HCT116 (cell line): ENCODE data around the gene NLRP4. TPM values are rescaled to one million over a fixed set of nuclear protein-coding genes. Genes with fewer than 3 reads are reported as not detected.

Experiments
- ATAC-seq: fragments of 200-7000 bp; cut with Tn5 transposase; 2 replicates; pipeline ENCODE4 v1.9.1; 2020; ENCODE audit warnings: mild to moderate bottlenecking, moderate library complexity
- BruUV-seq: library from RNA; stranded (reverse); fragments of 400-500 nt; replicated peaks from 2 replicates; lab custom pipeline; 2021; lab: Mats Ljungman, UMichigan
- CTCF ChIA-PET: fragments of 300-600 bp; sonication (Branson Sonifier 250); formaldehyde crosslinking; loops from one replicate; lab custom pipeline; 2021; ENCODE audit warnings: antibody characterized with exemption; lab: Charles Lee
- POLR2A ChIA-PET: fragments of 300-600, 350-600 bp; sonication (Branson Sonifier 250); formaldehyde crosslinking; loops from one replicate; lab custom pipeline; 2021; ENCODE audit warnings: antibody characterized with exemption; lab: Charles Lee
- RAD21 ChIA-PET, 2 experiments: fragments of 300-600 bp; sonication (Branson Sonifier 250); formaldehyde crosslinking; loops; one replicate each; lab custom pipeline; 2023; ENCODE audit warnings: low total read pairs in 2 of 2; ENCODE audit not compliant: uncharacterized antibody in 2 of 2, unreplicated experiment in 2 of 2, low non-redundant PET in 1 of 2; lab: Charles Lee
- DNase-seq: peaks from one replicate; pipeline ENCODE4 v3.0.0-alpha.2; 2010; ENCODE audit warnings: low read depth, low spot score
- H2AFZ ChIP-seq: fragments of 200-600 bp; shearing (Covaris generic), sonication (generic); 2 replicates; pipeline ENCODE4 v1.6.1; 2017; ENCODE audit warnings: low read depth, mixed run types, mixed read lengths, antibody characterized with exemption, low read length; ENCODE audit not compliant: poor library complexity, severe bottlenecking
- H3K27ac ChIP-seq: 2 replicates; pipeline ENCODE4 v1.5.1; 2012; ENCODE audit warnings: low read depth, low read length
- H3K27me3 ChIP-seq: fragments of 200-600 bp; sonication (generic); 2 replicates; pipeline ENCODE4 v1.6.1; 2016; ENCODE audit warnings: mixed run types, low read length, mixed read lengths; ENCODE audit not compliant: insufficient read depth
- H3K36me3 ChIP-seq, 2 experiments: fragments of 200-500 bp in 1 of 2; fragments of 200-600 bp in 1 of 2; sonication (Bioruptor generic) in 1 of 2; sonication (generic) in 1 of 2; 2 replicates each; pipeline versions ENCODE4 v1.5.1 to v1.6.1; 2014 to 2016; ENCODE audit warnings: low read length in 2 of 2, inconsistent platforms in 1 of 2, mixed read lengths in 1 of 2, mixed run types in 1 of 2; ENCODE audit not compliant: insufficient read depth in 2 of 2, control insufficient read depth in 1 of 2
- H3K4me1 ChIP-seq, 2 experiments: fragments of 200-600 bp in 1 of 2; sonication (generic) in 1 of 2; 2 replicates each; pipeline versions ENCODE4 v1.5.1 to v1.6.1; 2012 to 2017; ENCODE audit warnings: low read length in 2 of 2, inconsistent platforms in 1 of 2, mild to moderate bottlenecking in 1 of 2, mixed read lengths in 1 of 2, mixed run types in 1 of 2, moderate library complexity in 1 of 2; ENCODE audit not compliant: insufficient read depth in 2 of 2, control insufficient read depth in 1 of 2
- H3K4me2 ChIP-seq: fragments of 200-600 bp; sonication (generic); 2 replicates; pipeline ENCODE4 v1.6.1; 2017; ENCODE audit warnings: mixed run types, low read length, mixed read lengths
- H3K4me3 ChIP-seq, 2 experiments: fragments of 200-600 bp in 1 of 2; sonication (generic) in 1 of 2; replicated peaks in 1 of 2; 2 replicates each; pipeline ENCODE4 v1.5.1; 2011 to 2016; ENCODE audit warnings: low read length in 2 of 2, control low read depth in 1 of 2, low read depth in 1 of 2, mild to moderate bottlenecking in 1 of 2, mixed read lengths in 1 of 2, mixed run types in 1 of 2
- H3K79me2 ChIP-seq: fragments of 200-600 bp; sonication (generic); 2 replicates; pipeline ENCODE4 v1.6.1; 2017; ENCODE audit warnings: mild to moderate bottlenecking, mixed run types, low read length, moderate library complexity, mixed read lengths; ENCODE audit not compliant: insufficient read depth
- H3K9ac ChIP-seq: fragments of 200-600 bp; sonication (generic); 2 replicates; pipeline ENCODE4 v1.6.1; 2016; ENCODE audit warnings: low read length, mixed read lengths
- H3K9me2 ChIP-seq: fragments of 200-600 bp; sonication (generic), shearing (Covaris generic); 2 replicates; pipeline ENCODE4 v1.6.1; 2017; ENCODE audit warnings: mixed run types, mild to moderate bottlenecking, moderate library complexity; ENCODE audit not compliant: insufficient read depth
- H3K9me3 ChIP-seq, 2 experiments: fragments of 200-500 bp in 1 of 2; fragments of 200-600 bp in 1 of 2; sonication (Bioruptor generic) in 1 of 2; sonication (generic) in 1 of 2; 2 replicates each; pipeline ENCODE4 v1.6.1; 2014 to 2017; ENCODE audit warnings: low read length in 2 of 2, mixed read lengths in 2 of 2, inconsistent platforms in 1 of 2, low read depth in 1 of 2, mild to moderate bottlenecking in 1 of 2, mixed run types in 1 of 2, moderate library complexity in 1 of 2; ENCODE audit not compliant: control insufficient read depth in 1 of 2, insufficient read depth in 1 of 2
- H4K20me1 ChIP-seq: fragments of 200-600 bp; sonication (generic), shearing (Covaris generic); 2 replicates; pipeline ENCODE4 v1.6.1; 2017; ENCODE audit warnings: mixed run types, mild to moderate bottlenecking, moderate library complexity; ENCODE audit not compliant: insufficient read depth
- CBX3 ChIP-seq: IDR thresholded peaks from 2 replicates; pipeline ENCODE4 v1.6.1; 2012; ENCODE audit warnings: low read depth
- CEBPB ChIP-seq: IDR thresholded peaks from 2 replicates; pipeline ENCODE4 v1.6.1; 2012; ENCODE audit warnings: low read depth
- EZH2 ChIP-seq: fragments of 200-600 bp; sonication (generic); IDR thresholded peaks from 2 replicates; pipeline ENCODE4 v1.6.1; 2017; ENCODE audit warnings: antibody characterized with exemption, mixed run types
- EZH2phosphoT487 ChIP-seq: fragments of 200-600 bp; IDR thresholded peaks from 2 replicates; pipeline ENCODE4 v1.6.1; 2018; ENCODE audit warnings: antibody characterized with exemption, borderline replicate concordance
- POLR2AphosphoS5 ChIP-seq: IDR thresholded peaks from 2 replicates; pipeline ENCODE4 v1.6.1; 2011; ENCODE audit warnings: mild to moderate bottlenecking, low read depth, low read length, moderate library complexity
- YY1 ChIP-seq: IDR thresholded peaks from 2 replicates; pipeline ENCODE4 v1.6.1; 2011; ENCODE audit warnings: low read length, low read depth, moderate library complexity, mild to moderate bottlenecking; ENCODE audit not compliant: insufficient replicate concordance; ENCODE audit errors: extremely low read depth
- intact Hi-C: fragments of 100-400 bp; cut with micrococcal nuclease; formaldehyde crosslinking; loops from 2 replicates; pipeline ENCODE4 v1.10.0; 2022
- total RNA-seq: library from RNA; stranded (reverse); gene quantifications from one replicate; pipeline ENCODE4 v1.2.1, GENCODE V29; 2021; ENCODE audit not compliant: unreplicated experiment

Gene NLRP4
- total RNA-seq, 1 experiment from 2014 or later: 0.52 TPM

- no peak overlapping the region for H3K9ac ChIP-seq
- H3K36me3 ChIP-seq: no peaks in the 10 kb centered on the region
- no TSS peak for BruUV-seq
- H3K4me3 ChIP-seq: no peak overlapping the region
- TF ChIP-seq EZH2 (no peak), CBX3 (no peak), YY1 (no peak), CEBPB (no peak), POLR2AphosphoS5 (no peak), EZH2phosphoT487 (no peak)
- H3K4me1 ChIP-seq: no peaks in the 10 kb centered on the region
- ATAC-seq (no peak), DNase-seq (no peak)
- ChIA-PET POLR2A (no interaction called here), RAD21 (no interaction called here), CTCF (interaction anchor here (1.1 kb wide), 1 partner anchor 17 kb away, joined by 3 read pairs; no protein-coding TSS in a partner anchor)
- no peaks in the 10 kb centered on the region for H4K20me1 ChIP-seq
- H3K79me2 ChIP-seq: no peaks in the 10 kb centered on the region
- intact Hi-C loops: no loop called here
- H3K9me3 ChIP-seq: no peaks in the 10 kb centered on the region
- H3K9me2 ChIP-seq: no peaks in the 10 kb centered on the region
- no peak overlapping the region for H3K27ac ChIP-seq
- no peak overlapping the region for H3K4me2 ChIP-seq
- H2AFZ ChIP-seq: no peak overlapping the region
- 0 out of 2 replicates have a peak, but pooled peaks cover 7% of the 10 kb centered on the region for H3K27me3 ChIP-seq
Observed at GRCh38 chr19:55930996-55931515, 94.7 kb downstream of the NLRP4 start.

Other genes with a start within 250 kb of the NLRP4 start
- 15.3 TPM for gene FIZ1, start 237.0 kb upstream of the NLRP4 start, total RNA-seq
- gene ZNF524, start 236.3 kb upstream of the NLRP4 start, total RNA-seq: 17.2 TPM
- 16.2 TPM for gene ZNF865, start 230.9 kb upstream of the NLRP4 start, total RNA-seq
- gene ZNF784, start 212.0 kb upstream of the NLRP4 start, total RNA-seq: 5.3 TPM
- gene ZNF580, start 195.5 kb upstream of the NLRP4 start, total RNA-seq: 36.7 TPM
- gene ZNF581, start 192.9 kb upstream of the NLRP4 start, total RNA-seq: 44.4 TPM
- 1.0 TPM for gene CCDC106, start 188.3 kb upstream of the NLRP4 start, total RNA-seq
- 259 TPM for gene U2AF2, start 181.5 kb upstream of the NLRP4 start, total RNA-seq
- gene EPN1, start 161.3 kb upstream of the NLRP4 start, total RNA-seq: 122 TPM
- not detected for gene NLRP9, start 98.1 kb upstream of the NLRP4 start, total RNA-seq
- gene RFPL4A, start 77.4 kb upstream of the NLRP4 start, total RNA-seq: not detected
- not detected for gene RFPL4AL1, start 67.4 kb upstream of the NLRP4 start, total RNA-seq
- 0.86 TPM for gene NLRP11, start 4.5 kb upstream of the NLRP4 start, total RNA-seq
- not detected for gene NLRP13, start 95.8 kb downstream of the NLRP4 start, total RNA-seq
- not detected for gene NLRP8, start 111.3 kb downstream of the NLRP4 start, total RNA-seq
- gene NLRP5, start 150.2 kb downstream of the NLRP4 start, total RNA-seq: 0.30 TPM